ENCODE results near the gene IL17RE.

The IL17RE gene

GRCh38 chr3:9913601-9914000, 11.0 kb downstream of the IL17RE start:
- H3K9ac ChIP-seq (ENCODE audit: low read depth, low read length), result no peak overlapping the region
- no peaks in the 10 kb centered on the region for H3K4me1 ChIP-seq (ENCODE audit: control insufficient read depth, insufficient read depth, low read length)
- H3K27me3 ChIP-seq (ENCODE audit: control insufficient read depth, insufficient read depth, low read length), result peaks cover 4% of the 10 kb centered on the region
- no peak overlapping the region for H3K4me3 ChIP-seq (ENCODE audit: low read depth, low read length)
- H3K9me3 ChIP-seq (ENCODE audit: control insufficient read depth, insufficient read depth, low read length), result no peaks in the 10 kb centered on the region
- no peaks in the 10 kb centered on the region for H3K36me3 ChIP-seq (ENCODE audit: control insufficient read depth, insufficient read depth, low read length)

DNA sequence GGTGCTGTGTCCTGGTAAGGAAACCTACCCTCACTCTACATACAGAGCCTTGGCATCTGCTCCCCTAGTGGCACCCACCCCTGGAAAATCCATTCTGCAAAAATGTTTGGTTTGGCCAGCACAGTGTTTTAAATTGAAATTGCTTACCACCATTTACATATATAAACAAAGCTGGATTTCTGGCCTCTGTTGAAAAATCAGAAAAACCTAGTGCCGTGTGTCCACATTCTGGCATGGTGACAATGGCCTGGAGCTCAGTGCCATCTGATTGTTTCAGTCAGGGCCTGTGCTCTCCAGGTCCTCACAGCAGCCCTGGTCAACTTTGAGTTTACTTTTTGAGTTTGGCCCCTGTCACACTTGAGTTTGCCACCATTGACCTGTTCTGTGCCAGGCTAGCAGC, 11.4 kb downstream of the IL17RE start:
- Histone ChIP-seq H3K9me3 (ENCODE audit: control insufficient read depth, insufficient read depth, low read length) (no peaks in the 10 kb centered on the region), H3K9ac (ENCODE audit: low read depth, low read length) (no peak overlapping the region), H3K27me3 (ENCODE audit: control insufficient read depth, insufficient read depth, low read length) (peaks cover 4% of the 10 kb centered on the region), H3K36me3 (ENCODE audit: control insufficient read depth, insufficient read depth, low read length) (no peaks in the 10 kb centered on the region), H3K4me3 (ENCODE audit: low read depth, low read length) (no peak overlapping the region), H3K4me1 (ENCODE audit: control insufficient read depth, insufficient read depth, low read length) (no peaks in the 10 kb centered on the region)

- H3K9ac ChIP-seq (ENCODE audit: low read depth, low read length), result no peak overlapping the region
- H3K4me3 ChIP-seq (ENCODE audit: low read depth, low read length), result peak overlapping the region; percentile 66
- H3K36me3 ChIP-seq (ENCODE audit: control insufficient read depth, insufficient read depth, low read length), result no peaks in the 10 kb centered on the region
- peaks cover 4% of the 10 kb centered on the region for H3K27me3 ChIP-seq (ENCODE audit: control insufficient read depth, insufficient read depth, low read length)
- H3K4me1 ChIP-seq (ENCODE audit: control insufficient read depth, insufficient read depth, low read length), result no peaks in the 10 kb centered on the region
- H3K9me3 ChIP-seq (ENCODE audit: control insufficient read depth, insufficient read depth, low read length), result no peaks in the 10 kb centered on the region
These were observed 12.1 kb downstream of the IL17RE start for GRCh38 chr3:9914559-9915253.

GRCh38 chr3:9915254-9916141, 12.8 kb downstream of the IL17RE start:
- Histone ChIP-seq H3K9ac (ENCODE audit: low read depth, low read length) (peak overlapping the region; percentile 16), H3K27me3 (ENCODE audit: control insufficient read depth, insufficient read depth, low read length) (peaks cover 4% of the 10 kb centered on the region), H3K9me3 (ENCODE audit: control insufficient read depth, insufficient read depth, low read length) (no peaks in the 10 kb centered on the region), H3K4me3 (ENCODE audit: low read depth, low read length) (peak overlapping the region; percentile 66), H3K36me3 (ENCODE audit: control insufficient read depth, insufficient read depth, low read length) (no peaks in the 10 kb centered on the region), H3K4me1 (ENCODE audit: control insufficient read depth, insufficient read depth, low read length) (no peaks in the 10 kb centered on the region)

GRCh38 chr3:9916346-9916733, 13.7 kb downstream of the IL17RE start:
- Histone ChIP-seq H3K4me1 (ENCODE audit: control insufficient read depth, insufficient read depth, low read length) (no peaks in the 10 kb centered on the region), H3K36me3 (ENCODE audit: control insufficient read depth, insufficient read depth, low read length) (no peaks in the 10 kb centered on the region), H3K9ac (ENCODE audit: low read depth, low read length) (no peak overlapping the region), H3K4me3 (ENCODE audit: low read depth, low read length) (peak overlapping the region; percentile 49), H3K9me3 (ENCODE audit: control insufficient read depth, insufficient read depth, low read length) (no peaks in the 10 kb centered on the region), H3K27me3 (ENCODE audit: control insufficient read depth, insufficient read depth, low read length) (peaks cover 4% of the 10 kb centered on the region)

- Histone ChIP-seq H3K36me3 (ENCODE audit: control insufficient read depth, insufficient read depth, low read length) (no peaks in the 10 kb centered on the region), H3K4me3 (ENCODE audit: low read depth, low read length) (peak within 1 kb of the TSS; percentile 66), H3K27me3 (ENCODE audit: control insufficient read depth, insufficient read depth, low read length) (peaks cover 4% of the 10 kb centered on the region), H3K4me1 (ENCODE audit: control insufficient read depth, insufficient read depth, low read length) (no peaks in the 10 kb centered on the region), H3K9ac (ENCODE audit: low read depth, low read length) (peak within 1 kb of the TSS; percentile 55), H3K9me3 (ENCODE audit: control insufficient read depth, insufficient read depth, low read length) (no peaks in the 10 kb centered on the region)
These were observed 14.4 kb downstream of the IL17RE start, which contains the start of gene IL17RC for GRCh38 chr3:9916734-9917680. TSS of gene IL17RC (plus strand) at chr3:9917098. CDS start at chr3:9917316, 218 bp downstream.

DNA sequence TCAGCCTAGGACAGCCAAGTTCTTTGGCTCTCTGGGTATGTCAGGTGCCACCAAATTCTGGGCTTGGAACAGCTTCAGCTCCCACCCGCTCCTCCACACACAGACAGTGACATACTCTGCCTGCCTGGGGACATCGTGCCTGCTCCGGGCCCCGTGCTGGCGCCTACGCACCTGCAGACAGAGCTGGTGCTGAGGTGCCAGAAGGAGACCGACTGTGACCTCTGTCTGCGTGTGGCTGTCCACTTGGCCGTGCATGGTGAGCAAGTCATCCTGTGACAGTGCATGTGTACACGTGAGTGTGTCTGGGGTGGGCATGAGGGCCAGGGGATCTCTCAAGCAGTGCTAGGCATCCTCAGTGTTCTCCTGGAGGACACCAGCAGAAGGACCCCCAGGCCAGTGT, 15.2 kb downstream of the IL17RE start:
- Histone ChIP-seq H3K9me3 (ENCODE audit: control insufficient read depth, insufficient read depth, low read length) (no peaks in the 10 kb centered on the region), H3K36me3 (ENCODE audit: control insufficient read depth, insufficient read depth, low read length) (no peaks in the 10 kb centered on the region), H3K4me3 (ENCODE audit: low read depth, low read length) (no peak overlapping the region), H3K9ac (ENCODE audit: low read depth, low read length) (no peak overlapping the region), H3K27me3 (ENCODE audit: control insufficient read depth, insufficient read depth, low read length) (peaks cover 4% of the 10 kb centered on the region), H3K4me1 (ENCODE audit: control insufficient read depth, insufficient read depth, low read length) (no peaks in the 10 kb centered on the region)

GRCh38 chr3:9918261-9919038, 15.8 kb downstream of the IL17RE start:
- no peaks in the 10 kb centered on the region for H3K4me1 ChIP-seq (ENCODE audit: control insufficient read depth, insufficient read depth, low read length)
- H3K9ac ChIP-seq (ENCODE audit: low read depth, low read length), result no peak overlapping the region
- H3K9me3 ChIP-seq (ENCODE audit: control insufficient read depth, insufficient read depth, low read length), result no peaks in the 10 kb centered on the region
- no peaks in the 10 kb centered on the region for H3K36me3 ChIP-seq (ENCODE audit: control insufficient read depth, insufficient read depth, low read length)
- H3K27me3 ChIP-seq (ENCODE audit: control insufficient read depth, insufficient read depth, low read length), result peaks cover 4% of the 10 kb centered on the region
- no peak overlapping the region for H3K4me3 ChIP-seq (ENCODE audit: low read depth, low read length)

- Histone ChIP-seq H3K4me1 (ENCODE audit: control insufficient read depth, insufficient read depth, low read length) (no peaks in the 10 kb centered on the region), H3K4me3 (ENCODE audit: low read depth, low read length) (no peak overlapping the region), H3K9ac (ENCODE audit: low read depth, low read length) (no peak overlapping the region), H3K9me3 (ENCODE audit: control insufficient read depth, insufficient read depth, low read length) (no peaks in the 10 kb centered on the region), H3K36me3 (ENCODE audit: control insufficient read depth, insufficient read depth, low read length) (no peaks in the 10 kb centered on the region), H3K27me3 (ENCODE audit: control insufficient read depth, insufficient read depth, low read length) (no peaks in the 10 kb centered on the region)
These were observed 25.5 kb downstream of the IL17RE start for GRCh38 chr3:9928158-9928557.

GRCh38 chr3:9930804-9931418, 28.3 kb downstream of the IL17RE start:
- Histone ChIP-seq H3K36me3 (ENCODE audit: control insufficient read depth, insufficient read depth, low read length) (no peaks in the 10 kb centered on the region), H3K4me1 (ENCODE audit: control insufficient read depth, insufficient read depth, low read length) (no peaks in the 10 kb centered on the region), H3K4me3 (ENCODE audit: low read depth, low read length) (no peak overlapping the region), H3K9ac (ENCODE audit: low read depth, low read length) (no peak overlapping the region), H3K27me3 (ENCODE audit: control insufficient read depth, insufficient read depth, low read length) (no peaks in the 10 kb centered on the region), H3K9me3 (ENCODE audit: control insufficient read depth, insufficient read depth, low read length) (no peaks in the 10 kb centered on the region)

Measured in iPS-15b (cell line).